ENCODE data around the gene GSKIP.
"Not testable (repeated sequence)": the region's sequence is repeated elsewhere in the genome, so short reads cannot be mapped to it uniquely, and the experiment has no call there.

GSKIP gene, protein sequence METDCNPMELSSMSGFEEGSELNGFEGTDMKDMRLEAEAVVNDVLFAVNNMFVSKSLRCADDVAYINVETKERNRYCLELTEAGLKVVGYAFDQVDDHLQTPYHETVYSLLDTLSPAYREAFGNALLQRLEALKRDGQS

GRCh38 chr14:96362965-96363750, at the start of gene GSKIP, which contains the start of gene ATG2B:
GSKIP (plus strand) TSS chr14:96363526; CDS start chr14:96382248, 18,722 bp downstream.
ATG2B (minus strand) TSS chr14:96363341; CDS start chr14:96362976, 365 bp downstream.
- peak; percentile 98 for DNase-seq

- DNase-seq = no peak
Measured at GRCh38 chr14:96316087-96316486, 47.2 kb upstream of the GSKIP start.

GRCh38 chr14:96318836-96319235, 44.5 kb upstream of the GSKIP start:
- no peak for DNase-seq

GRCh38 chr14:96320605-96321004, 42.7 kb upstream of the GSKIP start:
- DNase-seq = no peak

- DNase-seq = no peak
Measured at GRCh38 chr14:96324219-96324618, 39.1 kb upstream of the GSKIP start.

DNA sequence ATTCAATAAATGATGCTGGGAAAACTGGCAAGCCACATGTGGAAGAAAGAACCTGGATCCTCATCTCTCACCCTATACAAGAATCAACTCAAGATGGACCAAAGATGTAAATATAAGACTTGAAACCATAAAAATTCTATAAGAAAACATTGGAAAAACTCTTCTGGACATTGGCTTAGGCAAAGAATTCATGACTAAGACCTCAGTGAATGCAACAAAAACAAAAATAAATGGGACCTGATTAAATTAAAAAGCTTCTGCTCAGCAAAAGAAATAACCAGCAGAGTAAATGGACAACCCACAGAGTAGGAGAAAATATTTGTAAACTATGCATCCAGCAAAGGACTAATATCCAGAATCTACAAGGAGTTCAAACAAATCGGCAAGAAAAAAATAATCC, 24.8 kb upstream of the GSKIP start:
- no peak for DNase-seq

DNA sequence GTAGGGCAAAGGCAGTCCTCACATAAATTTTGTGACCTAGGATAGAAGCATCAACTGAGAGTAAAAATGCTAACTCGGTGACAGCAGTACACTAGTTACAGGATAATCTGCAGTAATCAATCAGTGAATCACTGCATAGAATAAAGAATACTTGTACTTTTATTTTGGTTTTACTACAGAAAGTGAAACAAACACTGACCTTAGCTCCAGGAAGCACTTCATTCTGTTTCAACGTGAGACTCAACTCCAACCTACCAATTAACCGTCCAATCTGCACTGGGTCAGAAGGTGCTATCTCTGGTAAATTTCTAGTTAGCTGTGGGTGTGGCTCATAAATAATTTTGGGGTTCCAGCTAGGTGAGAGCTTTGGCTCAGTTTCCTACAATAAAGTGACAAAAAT, 22.0 kb upstream of the GSKIP start:
- DNase-seq = no peak

DNA sequence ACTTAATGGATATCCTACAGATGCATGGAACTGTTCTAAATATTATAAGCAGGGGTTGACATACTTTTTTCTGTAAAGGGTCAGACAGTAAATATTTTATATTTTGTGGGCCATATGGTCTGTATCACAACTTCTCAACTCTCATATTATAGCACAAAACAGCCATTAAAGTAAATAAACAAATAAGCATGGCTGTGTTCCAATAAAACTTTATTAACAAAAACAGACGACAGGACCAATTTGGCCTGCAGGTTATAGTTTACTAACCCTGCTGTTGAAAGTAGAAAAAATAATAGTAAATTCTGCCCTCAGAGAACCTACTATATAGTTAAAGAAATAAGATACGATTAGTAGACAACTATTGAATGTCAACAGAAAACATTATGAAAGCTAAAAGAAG, 17.7 kb upstream of the GSKIP start:
- no peak for DNase-seq

DNA sequence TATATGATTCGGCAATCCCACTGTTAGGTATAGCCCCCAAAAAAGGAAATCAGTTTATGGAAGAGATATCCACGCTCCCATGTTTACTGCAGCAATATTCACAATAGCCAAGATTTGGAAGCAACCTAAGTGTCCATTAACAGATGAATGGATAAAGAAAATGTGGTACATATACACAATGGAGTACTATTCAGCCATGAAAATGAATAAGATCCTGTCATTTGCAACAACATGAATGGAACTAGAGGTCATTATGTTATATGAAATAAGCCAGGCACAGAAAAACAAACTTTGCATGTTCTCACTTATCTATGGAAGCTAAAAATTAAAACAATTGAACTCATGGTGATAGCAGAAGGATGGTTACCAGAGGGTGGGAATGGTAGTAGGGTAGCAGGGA, 15.4 kb upstream of the GSKIP start:
- not testable (repeated sequence) for DNase-seq

GRCh38 chr14:96349286-96350075, 13.8 kb upstream of the GSKIP start:
- no peak for DNase-seq

GRCh38 chr14:96351986-96352385, 11.3 kb upstream of the GSKIP start:
- DNase-seq = no peak

DNA sequence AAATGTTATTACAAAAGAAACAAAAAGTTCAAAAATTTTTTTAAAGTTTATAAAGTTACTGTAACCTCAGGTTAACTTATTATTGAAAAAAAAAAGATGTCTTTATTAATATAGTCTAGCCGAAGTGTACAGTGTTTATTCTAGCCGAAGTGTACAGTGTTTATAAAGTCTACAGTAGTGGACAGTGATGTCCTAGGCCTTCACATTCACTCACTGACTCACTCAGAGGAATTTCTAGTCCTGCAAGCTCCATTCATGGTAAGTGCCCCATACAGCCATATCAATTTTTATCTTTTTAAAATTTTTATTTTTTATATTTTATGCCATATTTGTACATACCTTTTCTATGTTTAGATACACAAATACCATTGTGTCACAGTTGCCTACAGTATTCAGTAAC, 10.6 kb upstream of the GSKIP start:
- no peak for DNase-seq

DNA sequence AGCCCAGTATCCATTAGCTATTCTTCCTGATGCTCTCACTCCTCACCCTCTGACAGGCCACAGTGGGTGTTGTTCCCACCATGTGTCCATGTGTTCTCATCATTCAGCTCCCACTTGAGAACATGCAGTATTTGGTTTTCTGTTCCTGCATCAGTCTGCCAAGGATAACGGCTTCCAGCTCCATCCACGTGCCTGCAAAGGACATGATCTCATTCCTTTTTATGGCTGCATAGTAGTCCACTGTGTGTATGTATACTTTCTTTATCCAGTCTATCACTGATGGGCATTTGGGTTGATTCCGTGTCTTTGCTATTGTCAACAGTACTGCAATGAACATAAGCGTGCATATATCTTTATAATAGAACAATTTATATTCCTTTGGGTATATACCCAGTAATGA, 9.1 kb upstream of the GSKIP start:
- DNase-seq = no peak

GRCh38 chr14:96357216-96357615, 6.1 kb upstream of the GSKIP start:
- no peak for DNase-seq

GRCh38 chr14:96359959-96360358, 3.4 kb upstream of the GSKIP start:
- DNase-seq = no peak

- peak; percentile 20 for DNase-seq
Measured at GRCh38 chr14:96362071-96362964, 1.0 kb upstream of the GSKIP start.

DNA sequence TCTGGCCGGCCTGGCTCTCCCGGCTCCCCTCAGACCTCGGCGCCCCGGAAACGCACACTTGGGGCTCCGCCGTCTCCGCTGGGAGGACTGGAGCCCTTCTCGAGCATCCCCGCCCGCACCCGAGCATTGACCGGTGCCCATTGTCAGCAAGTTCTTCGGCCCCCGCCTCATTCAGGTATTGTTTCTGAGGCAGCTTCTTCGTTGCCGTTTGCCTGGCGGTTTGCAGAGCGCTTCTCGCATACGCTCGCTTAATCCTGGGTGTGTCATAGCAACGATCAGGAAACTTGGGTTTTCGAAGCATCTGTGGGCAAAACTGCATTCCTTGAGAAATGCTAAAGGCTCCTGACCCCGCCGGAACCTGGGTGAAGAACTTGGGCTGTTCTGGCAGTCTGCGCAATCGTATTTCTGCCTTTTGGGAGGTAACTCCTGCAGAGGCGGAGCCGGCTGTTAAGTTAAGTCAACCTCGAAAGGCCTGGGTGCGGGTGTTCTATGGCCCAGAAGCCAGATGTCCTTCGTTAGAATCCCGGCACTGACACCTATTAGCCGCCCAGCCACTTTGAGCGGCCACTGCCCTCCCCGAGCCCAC, 518 bp downstream of the GSKIP start:
- DNase-seq = peak; percentile 39

- DNase-seq = no peak
Measured at GRCh38 chr14:96364962-96365361, 1.6 kb downstream of the GSKIP start.

DNA sequence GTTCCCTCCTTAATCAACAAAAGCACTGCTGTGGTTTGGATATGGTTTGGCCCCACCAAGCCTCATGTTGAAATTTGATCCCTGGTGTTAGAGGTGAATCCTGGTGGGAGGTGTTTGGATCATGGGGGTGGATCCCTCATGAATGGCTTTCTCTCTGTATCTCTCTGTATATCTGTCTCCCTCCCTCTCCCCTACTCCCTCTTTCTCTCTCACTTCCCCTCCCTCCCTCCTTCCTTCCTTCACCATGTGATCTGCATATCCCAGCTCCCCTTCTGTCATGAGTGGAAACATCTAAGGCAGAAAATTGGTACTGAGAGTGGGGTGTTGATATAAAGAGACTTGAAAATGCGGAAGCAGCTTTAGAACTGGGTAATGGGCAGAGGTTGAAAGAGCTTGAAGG, 5.2 kb downstream of the GSKIP start:
- no peak for DNase-seq

DNA sequence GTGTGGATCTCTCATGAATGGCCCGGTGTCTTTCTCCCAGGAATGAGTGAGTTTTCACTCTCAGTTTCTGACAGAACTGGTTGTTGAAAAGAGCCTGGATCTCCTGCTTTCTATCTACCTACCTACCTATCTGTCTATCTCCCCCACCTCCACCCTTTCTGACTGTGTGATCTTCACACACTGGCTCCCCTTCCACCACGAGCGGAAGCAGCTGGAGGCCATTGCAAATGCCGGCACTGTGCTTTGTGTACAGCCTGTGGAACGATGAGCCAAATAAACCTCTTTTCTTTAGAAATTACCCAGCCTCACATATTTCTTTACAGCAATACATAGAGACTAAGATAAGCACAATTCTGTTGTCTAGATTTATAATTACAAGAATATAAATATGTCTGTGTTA, 7.2 kb downstream of the GSKIP start:
- no peak for DNase-seq

DNA sequence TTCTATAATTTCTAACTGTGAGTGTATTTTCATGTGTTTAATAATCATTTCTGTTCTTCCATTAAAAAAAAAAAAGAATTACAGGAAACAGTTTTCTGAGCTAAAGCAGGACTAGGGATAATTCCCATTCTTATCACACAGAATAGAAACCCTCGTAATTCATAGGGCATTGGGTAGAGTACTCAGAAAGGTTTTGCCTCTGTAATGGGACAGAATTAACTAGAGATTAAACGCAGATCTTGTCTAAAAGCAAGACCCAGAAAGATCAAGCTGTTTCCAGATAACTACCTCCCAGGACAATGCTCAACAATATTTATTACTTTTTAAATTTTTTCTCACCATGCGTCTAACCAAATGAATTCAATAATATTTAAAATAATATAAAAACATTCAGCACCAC, 10.2 kb downstream of the GSKIP start:
- no peak for DNase-seq

GRCh38 chr14:96376093-96376492, 12.8 kb downstream of the GSKIP start:
- DNase-seq = no peak
